ENCODE results near the gene FBXO10.
"Not testable (repeated sequence)": the region's sequence is repeated elsewhere in the genome, so short reads cannot be mapped to it uniquely, and the experiment has no call there.

- TF ChIP-seq CTCF (IDR thresholded peaks at IDR 0.05; ENCODE audit: insufficient read depth, low read length); POLR2AphosphoS5 (IDR thresholded peaks at IDR 0.05; ENCODE audit: low read depth); REST (IDR thresholded peaks at IDR 0.05; ENCODE audit: insufficient replicate concordance, low read depth): not testable (repeated sequence)
Observed at GRCh38 chr9:37467530-37467929, 108.7 kb downstream of the FBXO10 start.
